GM21390 (cell line): ENCODE results near the gene FAM117B.
"Not testable (repeated sequence)": the region's sequence is repeated elsewhere in the genome, so short reads cannot be mapped to it uniquely, and the experiment has no call there.

Source experiments
- ATAC-seq: cut with Tn5 transposase; IDR thresholded peaks from one replicate; pipeline ENCODE4 v1.9.1; 2021; ENCODE audit not compliant: unreplicated experiment

Gene FAM117B

DNA sequence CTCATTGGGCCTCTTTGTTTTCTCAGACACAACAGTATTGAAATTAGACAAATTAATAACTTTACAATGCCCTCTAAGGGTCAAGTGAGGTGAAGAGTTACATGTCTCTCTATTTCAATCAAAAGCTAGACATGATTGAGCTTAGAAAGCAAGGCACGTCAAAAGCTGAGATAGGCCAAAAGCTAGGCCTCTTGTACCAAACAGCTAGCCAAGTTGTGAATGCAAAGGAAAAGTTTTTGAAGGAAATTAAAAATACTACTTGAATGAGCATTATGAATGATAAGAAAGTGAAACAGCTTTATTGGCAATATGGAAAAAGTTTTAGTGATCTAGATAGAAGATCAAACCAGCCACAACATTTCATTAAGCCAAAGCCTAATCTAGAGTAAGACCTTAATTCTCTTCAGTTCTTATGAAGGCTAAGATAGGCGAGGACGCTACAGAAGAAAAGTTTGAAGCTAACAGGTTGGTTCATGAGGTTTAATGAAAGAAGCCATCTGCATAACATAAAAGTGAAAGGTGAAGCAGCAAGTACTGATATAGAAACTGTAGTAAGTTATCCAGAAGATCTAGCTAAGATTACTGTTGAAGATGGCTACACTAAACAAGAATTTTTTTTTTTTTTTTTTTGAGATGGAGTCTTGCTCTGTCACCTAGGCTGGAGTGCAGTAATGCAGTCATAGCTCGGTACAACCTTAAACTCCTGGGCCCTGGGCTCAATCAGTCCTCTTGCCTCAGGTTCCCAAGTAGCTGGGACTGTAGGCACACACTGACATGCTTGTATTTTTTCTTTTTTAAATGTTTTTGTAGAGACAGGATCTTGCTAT lies 65.5 kb downstream of the FAM117B start:
- no peak for ATAC-seq

DNA sequence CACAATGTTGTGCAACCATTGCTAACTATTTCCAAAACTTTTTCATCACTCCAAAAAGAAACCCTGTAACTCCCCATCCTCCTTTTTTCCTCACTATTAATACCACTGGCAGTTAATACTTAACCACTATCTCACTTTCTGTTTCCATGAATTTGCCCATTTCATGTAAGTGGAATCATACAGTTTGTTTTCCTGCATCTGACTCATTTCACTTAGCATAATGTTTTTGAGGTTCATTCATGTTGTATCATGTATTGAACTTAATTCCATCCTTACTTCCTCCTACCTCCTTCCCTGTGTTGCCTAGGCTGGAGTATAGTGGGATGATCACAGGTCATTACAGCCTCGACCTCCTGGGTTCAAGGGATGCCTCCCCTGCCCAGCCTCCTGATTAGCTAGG lies 68.3 kb downstream of the FAM117B start:
- no peak for ATAC-seq

DNA sequence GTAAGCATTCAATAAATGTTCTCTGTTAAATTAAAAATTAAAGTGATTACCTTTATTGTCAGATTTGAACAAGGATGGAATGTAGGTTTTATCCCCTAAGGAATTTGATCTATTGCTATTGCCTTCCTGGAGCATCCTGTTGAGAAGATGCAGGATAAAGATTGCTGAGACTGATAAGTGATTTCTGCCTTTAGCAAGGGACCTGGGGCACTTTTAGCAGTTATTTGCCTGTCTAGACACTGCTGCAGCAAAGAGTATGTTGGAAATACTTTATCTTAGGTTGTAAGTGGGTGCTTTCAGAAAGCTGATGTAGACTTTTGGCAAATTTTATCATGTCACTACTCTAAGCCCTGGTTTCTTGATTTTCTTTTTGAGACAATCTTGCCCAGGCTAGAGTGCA lies 69.5 kb downstream of the FAM117B start:
- ATAC-seq = no peak

DNA sequence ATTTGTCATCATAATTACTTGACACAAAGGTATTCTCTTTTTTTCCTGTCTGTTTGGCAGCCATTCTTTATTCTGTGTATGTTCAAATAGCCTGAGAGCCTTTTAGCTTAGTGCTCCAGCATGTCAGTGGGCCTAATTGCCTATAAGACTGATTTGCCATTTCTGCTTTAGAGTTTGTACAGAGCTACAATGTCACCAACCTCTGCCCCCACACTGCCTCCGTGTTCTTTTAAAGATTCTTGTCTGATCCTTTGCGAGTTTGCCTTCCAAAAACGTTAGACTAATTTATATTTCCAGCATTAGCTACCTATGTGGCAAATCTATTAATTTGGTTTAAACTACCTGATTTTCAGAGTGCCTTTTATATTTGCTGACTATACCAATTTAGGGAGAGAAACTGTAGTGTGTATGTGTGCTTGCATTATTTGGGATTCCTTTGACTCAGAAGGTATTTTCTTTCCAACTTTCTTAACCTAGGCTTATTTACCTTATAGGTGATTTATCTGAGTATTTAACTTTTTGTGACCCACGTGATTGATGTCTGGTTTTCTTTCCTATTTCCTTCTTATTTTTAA lies 70.8 kb downstream of the FAM117B start:
- no peak for ATAC-seq

DNA sequence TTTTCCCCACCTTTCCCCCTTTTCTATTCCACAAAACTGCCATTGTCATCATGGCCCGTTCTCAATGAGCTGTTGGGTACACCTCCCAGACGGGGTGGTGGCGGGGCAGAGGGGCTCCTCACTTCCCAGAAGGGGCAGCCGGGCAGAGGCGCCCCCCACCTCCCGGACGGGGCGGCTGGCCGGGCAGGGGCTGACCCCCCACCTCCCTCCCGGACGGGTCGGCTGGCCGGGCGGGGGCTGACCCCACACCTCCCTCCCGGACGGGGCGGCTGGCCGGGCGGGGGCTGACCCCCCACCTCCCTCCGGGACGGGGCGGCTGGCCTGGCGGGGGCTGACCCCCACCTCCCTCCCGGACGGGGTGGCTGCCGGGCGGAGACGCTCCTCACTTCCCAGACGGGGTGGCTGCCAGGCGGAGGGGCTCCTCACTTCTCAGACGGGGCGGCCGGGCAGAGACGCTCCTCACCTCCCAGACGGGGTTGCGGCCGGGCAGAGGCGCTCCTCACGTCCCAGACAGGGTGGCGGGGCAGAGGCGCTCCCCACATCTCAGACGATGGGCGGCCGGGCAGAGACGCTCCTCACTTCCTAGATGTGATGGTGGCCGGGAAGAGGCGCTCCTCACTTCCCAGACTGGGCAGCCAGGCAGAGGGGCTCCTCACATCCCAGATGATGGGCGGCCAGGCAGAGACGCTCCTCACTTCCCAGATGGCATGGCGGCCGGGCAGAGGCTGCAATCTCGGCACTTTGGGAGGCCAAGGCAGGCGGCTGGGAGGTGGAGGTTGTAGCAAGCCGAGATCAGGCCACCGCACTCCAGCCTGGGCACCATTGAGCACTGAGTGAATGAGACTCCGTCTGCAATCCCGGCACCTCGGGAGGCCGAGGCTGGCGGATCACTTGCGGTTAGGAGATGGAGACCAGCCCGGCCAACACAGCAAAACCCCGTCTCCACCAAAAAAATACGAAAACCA lies 80.5 kb downstream of the FAM117B start:
- not testable (repeated sequence) for ATAC-seq

DNA sequence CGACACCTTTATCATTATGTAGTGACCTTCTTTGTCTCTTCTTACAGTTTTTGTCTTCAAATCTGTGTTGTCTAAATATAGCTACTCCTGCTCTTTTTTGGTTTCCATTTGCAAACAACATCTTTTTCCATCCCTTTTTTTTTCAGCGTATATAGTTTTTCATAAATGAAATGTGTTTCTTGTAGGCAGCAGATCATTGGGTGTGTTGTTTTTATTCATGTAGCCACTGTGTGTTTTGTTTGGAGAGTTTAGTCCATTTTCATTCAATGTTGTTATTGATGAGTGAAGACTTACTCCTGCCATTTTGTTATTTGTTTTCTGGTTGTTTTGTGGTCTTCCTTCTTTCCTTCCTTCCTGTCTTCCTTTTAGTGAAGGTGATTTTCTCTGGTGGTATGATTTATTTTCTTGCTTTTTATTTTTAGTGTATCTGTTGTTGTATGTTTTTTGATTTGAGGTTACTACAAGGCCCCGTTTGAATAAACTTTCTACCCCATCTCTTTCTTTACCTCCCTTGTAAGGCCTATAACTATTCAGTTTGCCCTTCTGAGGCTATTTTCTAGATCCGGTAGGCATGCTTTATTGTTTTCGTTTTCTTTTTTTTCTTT lies 81.4 kb downstream of the FAM117B start:
- ATAC-seq = no peak

DNA sequence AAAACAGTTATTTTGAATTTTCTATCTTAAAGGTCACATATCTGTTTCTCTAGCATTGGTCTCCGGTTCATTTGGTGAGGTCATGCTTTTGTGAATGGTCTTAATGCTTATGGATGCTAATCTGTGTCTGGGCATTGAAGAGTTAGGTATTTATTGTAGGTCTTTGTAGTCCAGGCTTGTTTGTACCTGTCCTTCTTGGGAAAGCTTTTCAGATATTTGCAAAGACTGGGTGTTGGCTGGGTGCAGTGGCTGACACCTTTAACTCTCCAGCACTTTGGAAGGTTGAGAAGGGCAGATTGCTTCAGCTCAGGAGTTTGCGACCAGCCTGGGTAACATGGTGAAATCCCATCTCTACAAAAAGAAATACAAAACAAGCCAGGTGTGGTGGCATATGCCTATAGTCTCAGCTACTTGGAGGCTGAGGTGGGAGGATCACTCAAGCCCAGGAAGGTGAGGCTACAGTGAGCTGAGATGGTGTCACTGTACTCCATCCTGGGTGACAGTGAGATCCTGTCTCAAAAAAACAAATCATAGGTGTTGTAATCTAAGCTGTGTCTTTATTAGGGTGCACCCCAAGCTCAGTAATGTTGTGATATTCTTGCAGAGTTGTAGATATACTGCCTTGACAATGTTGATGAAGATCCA lies 82.3 kb downstream of the FAM117B start:
- no peak for ATAC-seq

DNA sequence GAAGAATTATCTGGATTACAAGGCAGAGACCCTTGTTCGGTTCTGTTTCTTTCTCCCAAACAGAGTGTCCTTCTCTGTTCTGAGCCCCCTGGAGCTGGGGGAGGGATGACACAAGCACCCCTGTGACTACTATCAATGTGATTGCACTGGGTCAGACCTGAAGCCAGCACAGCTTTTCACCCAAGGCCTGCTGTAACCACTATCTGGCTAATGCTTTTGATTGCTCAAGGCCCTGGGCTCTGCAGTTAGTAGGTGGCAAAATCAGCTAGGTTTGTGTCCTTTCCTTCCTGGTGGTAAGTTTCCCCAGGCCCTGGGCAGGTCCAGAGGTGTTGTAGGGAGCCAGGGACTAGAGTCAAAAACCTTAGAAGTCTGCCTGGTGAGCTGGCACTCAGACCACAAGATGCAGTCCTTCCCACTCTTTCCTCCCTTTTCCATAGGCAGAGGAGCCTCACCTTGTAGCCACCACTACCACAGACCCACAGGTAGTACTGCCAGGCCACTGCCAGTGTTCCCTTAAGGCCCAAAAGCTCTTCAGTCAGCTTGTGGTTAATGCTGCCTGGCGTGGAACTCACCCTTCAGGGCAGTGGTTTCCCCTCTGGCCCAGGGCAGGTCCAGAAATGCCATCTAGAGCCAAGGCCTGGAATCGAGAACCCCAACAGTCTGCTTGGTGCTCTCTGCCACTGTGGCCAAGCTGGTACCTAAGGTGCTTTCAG lies 83.0 kb downstream of the FAM117B start:
- no peak for ATAC-seq

DNA sequence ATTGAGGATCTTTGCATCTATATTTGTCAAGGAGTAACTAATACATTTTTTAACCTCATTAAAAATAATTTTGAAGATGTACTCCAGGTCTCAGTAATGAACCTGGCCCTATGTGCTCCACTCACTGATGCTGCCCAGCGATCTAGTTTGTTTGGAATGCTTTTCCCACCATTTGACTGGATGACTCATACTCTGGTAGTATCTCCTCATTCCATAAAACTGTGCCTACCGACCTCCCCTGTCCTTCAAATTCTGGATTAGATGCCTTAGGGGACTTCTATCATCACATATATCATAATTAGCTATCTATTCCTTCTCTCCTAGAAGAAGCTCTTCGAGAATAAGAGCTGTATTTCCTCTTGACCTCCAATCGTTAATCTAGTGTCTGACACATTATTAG lies 83.8 kb downstream of the FAM117B start:
- ATAC-seq = no peak

DNA sequence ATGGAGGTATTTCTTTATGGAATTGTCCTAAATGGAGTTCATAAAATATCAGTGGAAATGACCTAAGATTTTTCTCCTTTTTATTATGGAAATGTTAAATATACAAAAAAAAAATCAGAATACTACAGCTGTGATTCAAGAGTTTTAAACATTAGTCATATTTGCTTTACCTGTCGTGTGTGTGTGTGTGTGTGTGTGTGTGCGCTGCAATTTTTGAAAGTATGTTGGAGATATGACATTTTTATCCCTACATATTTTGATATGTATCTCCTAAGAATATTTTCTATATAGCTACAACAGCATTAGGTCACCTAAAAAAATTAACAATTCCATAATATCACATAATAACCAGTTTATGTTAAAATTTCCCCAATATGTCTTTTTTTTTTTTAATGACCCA lies 85.5 kb downstream of the FAM117B start:
- ATAC-seq = no peak

DNA sequence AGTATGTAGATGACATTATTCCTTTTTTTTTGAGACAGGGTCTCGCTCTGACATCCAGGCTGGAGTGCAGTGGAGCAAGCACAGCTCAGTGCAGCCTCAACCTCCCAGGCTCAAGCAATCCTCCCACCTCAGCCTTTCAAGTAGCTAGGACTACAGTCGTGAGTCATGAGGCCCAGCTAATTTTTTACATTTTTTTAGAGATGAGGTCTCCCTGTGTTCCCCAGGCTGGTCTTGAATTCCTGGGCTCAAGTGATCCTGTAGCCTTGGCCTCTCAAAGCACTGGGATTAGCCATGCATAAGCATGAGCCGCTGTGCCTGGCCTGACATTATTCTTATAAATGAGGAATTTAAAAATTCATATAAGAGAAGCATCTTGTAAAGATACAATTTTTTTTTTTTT lies 86.9 kb downstream of the FAM117B start:
- no peak for ATAC-seq

DNA sequence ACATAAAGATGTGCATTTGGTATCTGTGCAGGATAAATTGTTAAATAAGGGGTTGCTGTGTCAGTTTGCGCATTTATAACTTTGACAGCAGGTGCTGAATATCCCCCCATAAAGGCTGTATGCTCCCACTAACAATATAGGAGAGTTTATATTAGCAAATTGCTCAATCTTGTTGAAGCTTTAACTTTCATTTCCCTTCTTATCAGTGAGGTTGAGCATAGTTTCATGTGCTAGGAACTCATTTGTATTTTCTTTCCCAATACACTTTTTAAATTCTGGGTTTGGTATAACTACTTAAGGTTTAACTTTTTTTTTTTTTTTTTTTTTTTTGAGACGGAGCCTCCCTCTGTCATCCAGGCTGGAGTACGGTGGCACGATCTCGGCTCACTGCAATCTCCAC lies 89.0 kb downstream of the FAM117B start:
- ATAC-seq = no peak

DNA sequence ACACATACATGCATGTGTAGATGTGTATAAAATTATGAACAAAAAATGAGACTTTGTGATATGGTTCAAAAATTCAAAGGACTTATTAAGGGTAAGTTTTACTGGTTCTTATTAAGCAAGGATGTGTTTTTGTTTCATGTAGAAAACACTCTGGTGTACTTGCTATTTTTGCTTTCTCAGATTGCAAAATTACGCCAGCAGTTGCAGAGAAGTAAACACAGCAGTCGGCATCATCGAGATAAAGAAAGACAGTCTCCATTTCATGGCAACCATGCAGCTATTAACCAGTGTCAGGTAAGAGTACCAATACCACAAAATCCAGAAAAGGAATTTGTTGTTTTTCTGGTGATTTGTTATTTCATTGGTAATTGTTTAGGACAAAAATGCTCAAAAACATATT lies 91.3 kb downstream of the FAM117B start:
- ATAC-seq = no peak

DNA sequence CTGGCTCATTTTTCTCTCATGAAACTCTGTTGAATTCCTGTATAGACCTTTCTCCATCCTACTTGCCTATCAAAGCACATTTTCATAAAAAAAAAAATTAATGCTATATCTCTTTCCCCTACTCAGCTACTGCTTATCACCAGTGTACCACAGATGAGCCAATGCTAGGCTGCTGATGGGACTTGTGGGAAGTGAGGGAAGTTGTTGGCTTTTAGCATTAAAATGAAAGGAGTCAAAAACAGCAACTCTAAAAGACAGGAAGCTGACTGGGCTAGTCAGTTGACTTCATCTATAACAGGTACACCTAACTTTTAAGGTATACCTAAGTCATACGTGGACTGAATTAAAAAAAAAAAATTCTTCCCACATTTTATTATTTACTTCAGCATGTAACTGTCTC lies 102.1 kb downstream of the FAM117B start:
- no peak for ATAC-seq

DNA sequence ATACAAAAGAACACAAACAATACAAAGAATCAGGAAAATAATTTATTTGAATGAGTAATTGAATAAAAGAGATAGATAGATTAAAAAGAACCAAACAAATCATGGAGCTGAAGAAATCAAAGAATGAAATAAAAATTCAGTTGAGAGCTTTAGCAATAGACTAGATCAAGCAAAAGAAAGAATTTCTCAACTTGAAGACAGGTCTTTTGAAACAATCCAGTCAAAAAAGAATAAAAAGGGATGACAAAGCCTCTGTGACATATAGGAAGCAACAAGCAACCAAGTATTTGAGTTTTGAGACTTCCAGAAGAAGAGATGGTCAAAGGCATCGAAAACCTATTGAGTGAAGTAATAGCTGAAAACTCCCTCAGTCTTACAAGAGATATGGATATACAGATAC lies 108.8 kb downstream of the FAM117B start:
- ATAC-seq = no peak

DNA sequence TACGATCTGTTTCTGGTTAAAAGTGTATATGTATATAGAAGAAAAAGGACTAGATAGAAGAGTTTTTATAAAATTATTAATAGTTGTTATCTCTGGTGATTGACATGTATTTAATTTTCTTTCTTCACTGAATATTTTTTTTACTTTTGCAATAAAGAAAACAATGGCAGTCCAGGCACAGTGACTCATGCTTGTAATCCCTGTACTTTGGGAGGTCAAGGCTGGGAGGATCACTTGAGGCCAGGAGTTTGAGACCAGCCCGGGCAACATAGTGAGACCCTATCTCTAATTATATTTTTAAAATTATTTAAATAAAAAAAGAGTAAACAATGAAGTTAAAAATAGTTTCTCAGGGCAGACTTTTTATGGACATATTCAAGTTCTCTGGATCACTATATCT lies 114.7 kb downstream of the FAM117B start:
- ATAC-seq = no peak

DNA sequence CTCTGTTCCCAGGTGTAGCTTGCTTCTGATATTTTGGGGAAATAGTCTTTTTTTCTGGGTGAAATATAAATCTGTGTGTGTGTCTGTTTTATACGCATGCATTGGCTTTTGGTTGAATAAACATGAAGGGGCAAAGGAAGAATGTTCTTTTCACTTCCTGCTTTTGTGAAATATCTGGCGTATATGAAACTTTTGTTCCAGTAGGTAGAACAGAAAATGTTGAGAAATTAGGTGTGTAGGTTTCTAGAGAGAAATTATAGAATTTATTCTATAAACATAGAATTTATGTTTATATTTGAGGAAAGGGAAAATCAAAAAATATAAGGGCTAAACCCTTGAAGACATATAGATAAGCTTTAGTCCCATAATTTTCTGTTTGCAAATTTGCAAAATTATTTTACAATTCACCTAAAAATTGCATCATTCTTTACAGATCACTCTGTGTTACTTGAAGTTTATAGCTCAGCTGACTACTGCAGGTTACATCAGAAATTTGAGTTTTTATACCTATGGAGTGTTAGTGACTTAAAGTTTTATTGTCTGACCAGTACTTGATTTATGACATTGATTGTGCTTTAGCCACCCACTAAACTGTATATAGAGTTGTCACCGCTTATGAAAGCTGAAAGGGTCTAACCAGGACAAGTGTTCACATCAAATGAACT lies 116.1 kb downstream of the FAM117B start:
- no peak for ATAC-seq

DNA sequence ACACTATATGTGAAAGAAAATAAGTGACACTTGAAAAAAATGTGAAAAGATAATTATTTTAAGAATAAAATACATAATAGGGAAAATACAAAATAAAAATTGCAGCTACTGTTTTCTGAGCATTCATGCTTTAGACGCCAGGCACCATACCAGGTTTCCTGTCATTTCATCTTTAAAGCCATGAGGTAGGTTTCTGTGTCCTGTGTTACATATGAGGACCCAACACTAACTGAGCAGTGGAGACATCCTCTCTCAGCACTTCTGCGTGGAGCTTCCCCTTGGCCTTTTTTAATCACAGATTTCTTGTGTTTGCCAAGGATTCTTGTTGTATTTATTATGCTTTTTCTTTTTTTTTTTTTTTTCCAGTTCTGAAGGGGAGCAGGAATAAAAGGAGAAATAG lies 117.3 kb downstream of the FAM117B start:
- ATAC-seq = no peak

DNA sequence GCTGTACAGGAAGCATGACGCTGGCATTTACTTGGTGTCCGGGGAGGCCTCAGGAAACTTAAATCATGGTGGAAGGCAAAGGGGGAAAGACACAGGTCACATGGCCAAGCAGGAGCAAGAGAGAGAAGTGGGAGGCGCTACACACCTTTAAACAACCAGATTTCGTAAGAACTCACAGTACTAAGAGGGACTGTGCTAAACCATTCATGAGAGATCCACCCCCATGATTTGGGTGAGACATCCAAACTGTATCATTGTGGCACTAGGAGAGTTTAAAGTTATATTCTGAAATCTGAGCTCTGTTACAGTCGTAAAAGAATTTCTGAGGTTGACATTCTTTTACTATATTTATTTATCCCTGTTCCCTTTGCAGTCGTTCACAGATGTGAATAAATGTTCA lies 120.2 kb downstream of the FAM117B start:
- ATAC-seq = no peak

DNA sequence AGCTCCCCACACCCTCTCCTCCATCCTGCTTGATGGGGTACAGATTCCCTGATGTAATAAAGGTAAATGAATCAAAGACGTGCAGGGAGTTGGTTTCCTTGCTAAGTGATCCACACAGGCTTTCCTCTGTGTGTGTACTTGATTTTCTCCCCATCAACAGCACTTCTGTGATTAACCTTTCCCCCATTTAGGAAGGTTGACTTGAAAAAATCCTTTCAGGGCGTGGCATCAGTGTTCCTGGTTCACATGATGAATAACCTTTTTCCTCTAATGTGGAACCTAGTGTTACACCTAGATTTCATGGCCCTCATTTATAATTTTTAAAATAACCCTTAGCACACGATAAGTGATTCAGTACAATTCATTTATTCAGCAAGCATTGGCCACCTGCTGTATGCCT lies 121.8 kb downstream of the FAM117B start:
- no peak for ATAC-seq
